B cell (primary cell): Measurements from ENCODE around the gene CDH13. TPM values are rescaled to one million over a fixed set of nuclear protein-coding genes. Genes with fewer than 3 reads are reported as not detected.

Experiments used
- ATAC-seq: fragments of 200-7000 bp; cut with Tn5 transposase; one replicate; pipeline ENCODE4 v1.10.0; 2021; ENCODE audit warnings: low read depth, mild to moderate bottlenecking, moderate number of reproducible peaks, moderate library complexity
- CTCF ChIA-PET: fragments of 350-600 bp; sonication (Branson Sonifier 250); formaldehyde crosslinking; loops from one replicate; lab custom pipeline; 2021; ENCODE audit warnings: antibody characterized with exemption, inconsistent platforms; lab: Charles Lee
- POLR2A ChIA-PET: fragments of 350-600 bp; sonication (Branson Sonifier 250); formaldehyde crosslinking; loops from one replicate; lab custom pipeline; 2021; ENCODE audit warnings: antibody characterized with exemption; lab: Charles Lee
- DNase-seq: peaks from one replicate; pipeline ENCODE4 v3.0.0; 2013
- H2AFZ ChIP-seq: 2 replicates; pipeline ENCODE4 v1.6.1; 2012; ENCODE audit warnings: mild to moderate bottlenecking, low read depth, low read length; ENCODE audit not compliant: insufficient read depth, poor library complexity, severe bottlenecking
- H3K27ac ChIP-seq, 2 donors: 1 replicate in 1 of 2; 2 replicates in 1 of 2; pipeline ENCODE4 v1.5.1; 2012 to 2013; ENCODE audit warnings: low read length in 2 of 2, mild to moderate bottlenecking in 2 of 2, moderate library complexity in 1 of 2
- H3K27me3 ChIP-seq, 4 experiments: fragments of 200-600 bp in 1 of 4; sonication (generic) in 1 of 4; replicated peaks in 1 of 4; 1 replicate in 2 of 4; 2 replicates in 2 of 4; pipeline versions ENCODE4 v1.6.1 to v1.7.0; 2013 to 2016; ENCODE audit warnings: low read length in 3 of 4, mild to moderate bottlenecking in 2 of 4, mixed read lengths in 1 of 4, moderate library complexity in 1 of 4; ENCODE audit not compliant: insufficient read depth in 4 of 4, control insufficient read depth in 3 of 4; ENCODE audit errors: control extremely low read depth in 1 of 4
- H3K36me3 ChIP-seq, 2 experiments: replicated peaks in 1 of 2; 1 replicate in 1 of 2; 2 replicates in 1 of 2; pipeline versions ENCODE4 v1.6.1 to v1.7.1; 2013; ENCODE audit warnings: low read length in 1 of 2; ENCODE audit not compliant: insufficient read depth in 2 of 2, control insufficient read depth in 1 of 2; ENCODE audit errors: control extremely low read depth in 1 of 2, extremely low read depth in 1 of 2
- H3K4me1 ChIP-seq, 2 donors: fragments of 200-600 bp in 1 of 2; sonication (generic) in 1 of 2; 1 replicate in 1 of 2; 2 replicates in 1 of 2; pipeline versions ENCODE4 v1.5.1 to v1.6.1; 2013 to 2017; ENCODE audit warnings: low read length in 2 of 2; ENCODE audit not compliant: control insufficient read depth in 2 of 2, insufficient read depth in 2 of 2
- H3K4me2 ChIP-seq: replicated peaks from 2 replicates; pipeline ENCODE3; 2012; ENCODE audit warnings: mild to moderate bottlenecking, low read depth, low read length; ENCODE audit not compliant: poor library complexity, severe bottlenecking
- H3K4me3 ChIP-seq, 5 experiments: fragments of 200-600 bp in 1 of 5; sonication (generic) in 1 of 5; 1 replicate in 3 of 5; 2 replicates in 2 of 5; pipeline versions ENCODE4 v1.5.1 to v1.7.0; 2011 to 2016; ENCODE audit warnings: low read length in 4 of 5, mild to moderate bottlenecking in 4 of 5, low read depth in 2 of 5, control low read depth in 1 of 5, moderate library complexity in 1 of 5; ENCODE audit not compliant: insufficient read depth in 1 of 5; ENCODE audit errors: control extremely low read depth in 1 of 5, extremely low read depth in 1 of 5
- H3K79me2 ChIP-seq: fragments of 200-600 bp; sonication (generic); one replicate; pipeline ENCODE4 v1.6.0; 2016; ENCODE audit warnings: low read length; ENCODE audit not compliant: control insufficient read depth, insufficient read depth
- H3K9ac ChIP-seq: fragments of 200-600 bp; sonication (generic); 2 replicates; pipeline ENCODE4 v1.6.1; 2017; ENCODE audit warnings: mild to moderate bottlenecking, low read length, moderate library complexity
- H3K9me3 ChIP-seq, 3 donors: one replicate each; pipeline versions ENCODE4 v1.6.1 to v1.7.1; 2013; ENCODE audit warnings: low read length in 2 of 3; ENCODE audit not compliant: control insufficient read depth in 2 of 3, insufficient read depth in 1 of 3; ENCODE audit errors: control extremely low read depth in 1 of 3
- H4K20me1 ChIP-seq: 2 replicates; pipeline ENCODE4 v1.6.0; 2012; ENCODE audit warnings: mild to moderate bottlenecking, low read length; ENCODE audit not compliant: insufficient read depth, control insufficient read depth, poor library complexity, severe bottlenecking
- H3K27ac Mint-ChIP-seq: one replicate; pipeline ENCODE4 v1.8.0; 2021; ENCODE audit warnings: mixed read lengths
- H3K27me3 Mint-ChIP-seq: one replicate; pipeline ENCODE4 v1.8.0; 2021; ENCODE audit warnings: mixed read lengths
- H3K4me1 Mint-ChIP-seq: one replicate; pipeline ENCODE4 v1.8.0; 2021; ENCODE audit warnings: mixed read lengths
- H3K4me3 Mint-ChIP-seq: one replicate; pipeline ENCODE4 v1.8.0; 2021; ENCODE audit warnings: mixed read lengths
- H3K9me3 Mint-ChIP-seq: one replicate; pipeline ENCODE4 v1.8.0; 2022; ENCODE audit warnings: mixed read lengths; ENCODE audit not compliant: insufficient read depth
- CTCF ChIP-seq: fragments of 200-600 bp; IDR thresholded peaks from one replicate; pipeline ENCODE4 v1.8.0; 2022; ENCODE audit warnings: antibody characterized with exemption, mild to moderate bottlenecking
- EZH2 ChIP-seq: IDR thresholded peaks from 2 replicates; pipeline ENCODE4 v1.6.1; 2012; ENCODE audit warnings: borderline replicate concordance, low read depth, mild to moderate bottlenecking, moderate library complexity, low read length; ENCODE audit not compliant: insufficient read depth, poor library complexity, severe bottlenecking
- WGBS: methylation state at CpG from one replicate; pipeline ENCODE4 v1.1.5; 2013; ENCODE audit warnings: missing lambda C conversion rate; ENCODE audit not compliant: insufficient coverage; 5-methylcytosine and 5-hydroxymethylcytosine counted together
- intact Hi-C: fragments of 100-400 bp; cut with micrococcal nuclease; formaldehyde crosslinking; loops from one replicate; pipeline ENCODE4 v1.10.0; 2022
- polyA plus RNA-seq: library from polyadenylated mRNA; depleted of rRNA; stranded (reverse); fragments of >200 nt; gene quantifications from 2 replicates; pipeline ENCODE4 v1.2.3, GENCODE V29; 2012
- total RNA-seq, 2 donors: library from RNA; stranded (reverse); fragments of 120-200 nt in 1 of 2; gene quantifications; 1 replicate in 1 of 2; 2 replicates in 1 of 2; pipeline versions ENCODE4 v1.2.3 to v1.2.4, GENCODE V29; 2013 to 2022

The CDH13 gene
- total and polyA plus RNA-seq, 2 donors (not counting 1 experiment from before 2014, with no cell fraction given) = not detected

- no peaks in the 10 kb centered on the region for H3K27me3 Mint-ChIP-seq
- no peak overlapping the region for H3K27ac Mint-ChIP-seq
- Histone ChIP-seq H3K4me1 (no peaks in the 10 kb centered on the region), H2AFZ (no peak overlapping the region), H3K9me3 (no peaks in the 10 kb centered on the region), H3K27ac (no peak overlapping the region), H3K27me3 (no peaks in the 10 kb centered on the region), H3K79me2 (no peaks in the 10 kb centered on the region), H3K36me3 (no peaks in the 10 kb centered on the region), H3K4me3 (no peak overlapping the region), H3K9ac (no peak overlapping the region), H3K4me2 (no peak overlapping the region), H4K20me1 (no peaks in the 10 kb centered on the region)
- no peak for ATAC-seq
- no peaks in the 10 kb centered on the region for H3K4me1 Mint-ChIP-seq
- ChIA-PET CTCF (no interaction called here), POLR2A (no interaction called here)
- H3K4me3 Mint-ChIP-seq = no peak overlapping the region
- intact Hi-C loops = no loop called here
- TF ChIP-seq CTCF = no peak
- no peak for TF ChIP-seq EZH2
- no peak for DNase-seq
- H3K9me3 Mint-ChIP-seq = no peaks in the 10 kb centered on the region
- WGBS = 100% methylated on average over 2 of the region's 4 CpGs
Observed at GRCh38 chr16:82991410-82991809, 364.6 kb downstream of the CDH13 start.

- WGBS = no CpG with 5 or more reads among the region's 4 CpGs
Observed at GRCh38 chr16:82991966-82992675, 365.4 kb downstream of the CDH13 start.

More at GRCh38 chr16:82991966-82992675, 365.4 kb downstream of the CDH13 start:
- Histone ChIP-seq H3K27ac (no peak overlapping the region), H3K4me2 (no peak overlapping the region), H3K36me3 (no peaks in the 10 kb centered on the region), H2AFZ (no peak overlapping the region), H3K9me3 (no peaks in the 10 kb centered on the region), H3K4me1 (no peaks in the 10 kb centered on the region), H3K9ac (no peak overlapping the region), H3K4me3 (no peak overlapping the region), H3K79me2 (no peaks in the 10 kb centered on the region), H4K20me1 (no peaks in the 10 kb centered on the region), H3K27me3 (no peaks in the 10 kb centered on the region)
- Mint-ChIP-seq H3K27me3 (no peaks in the 10 kb centered on the region), H3K4me3 (no peak overlapping the region), H3K9me3 (no peaks in the 10 kb centered on the region), H3K4me1 (no peaks in the 10 kb centered on the region), H3K27ac (no peak overlapping the region)
- POLR2A ChIA-PET = no interaction called here
- TF ChIP-seq EZH2 (no peak), CTCF (no peak)
- ATAC-seq (no peak), DNase-seq (no peak)
- CTCF ChIA-PET = no interaction called here
- intact Hi-C loops = no loop called here
